GM06990 (cell line): ENCODE measurements around the gene OR4B1.

Source experiments
- DNase-seq: peaks from one replicate; pipeline ENCODE4 v3.0.0-alpha.2; 2011; ENCODE audit not compliant: insufficient read length; ENCODE audit errors: extremely low read depth
- H3K27me3 ChIP-seq: replicated peaks from 2 replicates; pipeline ENCODE4 v1.6.0; 2011; ENCODE audit warnings: low read length; ENCODE audit not compliant: control insufficient read depth, insufficient read depth
- H3K36me3 ChIP-seq: 2 replicates; pipeline ENCODE4 v1.5.1; 2011; ENCODE audit warnings: low read length; ENCODE audit not compliant: control insufficient read depth, insufficient read depth
- H3K4me3 ChIP-seq: replicated peaks from 2 replicates; pipeline ENCODE4 v1.5.1; 2011; ENCODE audit warnings: low read depth, mild to moderate bottlenecking, control low read depth, low read length
- CTCF ChIP-seq: IDR thresholded peaks from 2 replicates; pipeline ENCODE4 v1.5.1; 2011; ENCODE audit warnings: low read length, control low read depth, mild to moderate bottlenecking, inconsistent platforms; ENCODE audit not compliant: insufficient read depth, poor library complexity, severe bottlenecking

OR4B1 gene

DNA sequence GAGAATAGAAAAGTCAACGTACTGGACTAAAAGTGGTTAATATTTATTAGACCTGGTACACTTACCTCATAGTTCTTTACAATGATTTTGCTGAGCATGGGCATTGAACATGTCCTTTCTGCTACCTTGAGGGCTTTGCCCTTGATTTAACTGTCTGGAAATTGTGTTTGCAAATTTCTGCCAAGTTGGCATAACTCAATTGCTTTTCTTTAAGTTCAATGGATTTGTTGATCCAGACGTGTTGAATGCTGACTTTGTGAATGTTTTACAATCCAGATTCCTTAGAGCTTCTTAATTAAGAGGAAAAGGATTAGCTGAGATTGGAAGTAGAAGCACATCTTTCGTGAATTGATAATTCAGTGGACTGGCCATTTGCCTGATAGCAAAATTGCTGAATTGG lies 21.1 kb downstream of the OR4B1 start:
- H3K4me3 ChIP-seq = no peak overlapping the region
- no peaks in the 10 kb centered on the region for H3K27me3 ChIP-seq
- H3K36me3 ChIP-seq = no peaks in the 10 kb centered on the region
- DNase-seq = no peak
- no peak for TF ChIP-seq CTCF

DNA sequence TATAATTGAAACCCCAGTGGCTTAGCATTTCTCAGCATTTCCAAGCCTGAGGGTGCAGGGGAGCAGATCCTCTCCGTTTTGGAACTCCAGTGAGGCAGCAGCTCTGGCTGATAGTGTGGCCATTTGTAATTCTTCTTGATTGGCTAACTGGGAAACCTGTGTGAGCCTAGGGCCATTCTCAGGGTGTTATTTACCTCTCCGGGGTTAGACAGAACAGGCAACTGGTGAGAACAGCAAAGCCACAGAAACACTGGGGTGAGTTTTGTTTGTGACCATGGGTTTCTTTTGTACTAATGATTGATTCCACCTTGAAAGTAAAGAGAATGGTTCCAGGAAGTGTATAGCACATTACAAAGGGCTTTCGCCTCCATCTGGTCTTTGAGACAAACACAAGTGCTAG lies 25.9 kb downstream of the OR4B1 start:
- no peak for TF ChIP-seq CTCF
- H3K27me3 ChIP-seq = no peaks in the 10 kb centered on the region
- DNase-seq = no peak

DNA sequence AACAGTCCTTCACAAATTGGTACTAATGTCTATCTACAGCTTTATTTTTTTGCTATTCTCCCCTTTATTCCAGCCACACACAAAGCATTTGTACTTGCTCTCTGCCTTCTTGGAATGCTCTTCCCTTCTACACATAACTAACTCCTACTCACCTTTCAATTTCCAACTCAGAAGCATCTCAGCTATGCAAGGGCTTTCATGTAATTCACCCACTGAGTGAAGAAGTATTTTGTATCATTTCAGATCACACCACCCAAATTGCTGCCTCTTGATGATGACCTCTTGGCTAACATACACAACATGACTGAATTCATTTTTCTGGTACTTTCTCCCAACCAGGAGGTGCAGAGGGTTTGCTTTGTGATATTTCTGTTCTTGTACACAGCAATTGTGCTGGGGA lies 28.2 kb downstream of the OR4B1 start, which contains the start of gene OR4X2:
TSS of gene OR4X2 (plus strand) at position 301 of the 400 bp plus-strand sequence. CDS start at position 301, 0 bp downstream.
- DNase-seq = no peak
- TF ChIP-seq CTCF = no peak
- no peak within 1 kb of the TSS for H3K4me3 ChIP-seq
- H3K36me3 ChIP-seq = no peaks in the 10 kb centered on the region
- H3K27me3 ChIP-seq = no peaks in the 10 kb centered on the region

More for the DNA sequence above, 25.9 kb downstream of the OR4B1 start:
- Histone ChIP-seq H3K36me3 (no peaks in the 10 kb centered on the region), H3K4me3 (no peak overlapping the region)

DNA sequence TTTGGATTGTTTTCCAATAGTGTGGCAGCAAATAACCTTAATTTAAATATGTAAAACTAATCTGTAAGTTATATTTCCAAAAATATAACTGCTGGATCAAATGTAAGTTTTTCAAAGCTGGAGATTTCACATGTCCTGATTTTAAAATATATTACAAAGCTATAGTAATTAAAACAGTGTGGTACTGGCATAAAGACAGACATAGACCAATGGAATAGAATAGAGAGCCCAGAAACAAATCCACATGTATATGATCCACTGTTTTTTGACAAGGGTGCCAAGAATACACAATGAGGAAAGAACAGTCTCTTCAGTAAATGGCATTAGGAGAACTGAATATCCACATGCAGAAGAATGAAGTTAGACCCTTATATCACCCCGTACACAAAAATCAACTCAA lies 32.3 kb downstream of the OR4B1 start:
- H3K27me3 ChIP-seq = no peaks in the 10 kb centered on the region
- TF ChIP-seq CTCF = no peak
- DNase-seq = no peak
- no peak overlapping the region for H3K4me3 ChIP-seq
- no peaks in the 10 kb centered on the region for H3K36me3 ChIP-seq

DNA sequence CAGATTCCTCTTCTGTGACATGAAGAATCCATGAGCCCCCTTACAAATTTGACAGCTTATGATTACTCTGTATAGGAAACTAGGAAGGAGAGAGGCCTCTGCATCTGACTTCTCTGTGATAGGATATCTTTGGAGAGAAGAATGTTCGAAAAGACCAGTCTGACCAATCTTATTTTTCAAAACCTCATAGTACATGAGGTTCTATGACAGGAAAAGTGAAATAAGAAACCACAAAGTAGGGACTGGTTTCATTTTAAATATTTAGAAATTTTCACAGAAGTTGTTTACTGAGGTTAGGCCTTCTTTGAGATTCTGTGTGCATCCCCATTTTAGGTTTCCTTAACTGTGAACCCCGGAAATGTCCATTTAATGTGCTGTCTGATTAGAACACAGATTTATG lies 45.0 kb downstream of the OR4B1 start:
- Histone ChIP-seq H3K36me3 (no peaks in the 10 kb centered on the region), H3K27me3 (no peaks in the 10 kb centered on the region), H3K4me3 (no peak overlapping the region)
- no peak for TF ChIP-seq CTCF
- DNase-seq = no peak

DNA sequence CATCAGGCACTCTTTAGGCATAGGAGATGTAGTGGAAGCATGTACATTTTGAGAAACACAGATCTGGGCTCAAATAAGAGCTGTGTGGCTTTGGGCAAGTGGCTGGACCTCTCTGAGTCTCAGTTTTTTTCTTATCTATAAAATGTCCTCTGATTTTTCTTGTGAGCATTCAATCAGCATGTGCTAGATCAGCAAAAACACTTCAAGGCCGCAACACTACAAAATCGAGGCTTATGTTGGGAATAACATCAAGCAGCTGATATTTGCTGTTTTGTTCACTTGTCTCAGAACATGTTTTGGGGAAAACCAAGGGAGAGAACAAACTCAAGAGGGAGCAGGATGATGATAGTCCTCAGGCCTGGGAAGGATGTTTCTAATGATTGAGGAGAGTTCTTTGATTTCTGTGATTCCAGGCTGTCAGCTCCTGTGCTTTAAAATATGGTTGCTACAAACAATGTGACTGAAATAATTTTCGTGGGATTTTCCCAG lies 46.9 kb downstream of the OR4B1 start, which contains the start of gene OR4X1:
TSS of gene OR4X1 (plus strand) at position 439 of the 489 bp plus-strand sequence. CDS start at position 439, 0 bp downstream.
- Histone ChIP-seq H3K27me3 (no peaks in the 10 kb centered on the region), H3K36me3 (no peaks in the 10 kb centered on the region), H3K4me3 (no peak within 1 kb of the TSS)
- no peak for DNase-seq
- no peak for TF ChIP-seq CTCF
